ENCODE data around the gene CARD9. TPM values are rescaled to one million over a fixed set of nuclear protein-coding genes. Genes with fewer than 3 reads are reported as not detected.

Gene CARD9
- total RNA-seq, 2 donors from 2014 or later = 1.2 to 1.7 TPM

- H3K9me3 ChIP-seq = no peaks in the 10 kb centered on the region
- no peaks in the 10 kb centered on the region for H3K27me3 ChIP-seq
- peaks cover 9% of the 10 kb centered on the region for H3K4me1 ChIP-seq
- no peak for DNase-seq
- H3K36me3 ChIP-seq = no peaks in the 10 kb centered on the region
- intact Hi-C loops (cut with DNase I) = no loop called here
- H3K9ac ChIP-seq (ENCODE audit: low read depth in 2 of 2, low read length in 2 of 2) = no peak overlapping the region
- no peak for TF ChIP-seq CTCF (IDR thresholded peaks at IDR 0.05)
- H3K27ac ChIP-seq = peak overlapping the region; percentile 59
- H3K4me3 ChIP-seq = no peak overlapping the region
Measured at GRCh38 chr9:136361047-136361753, 12.3 kb downstream of the CARD9 start.

GRCh38 chr9:136359774-136360718 is 13.4 kb downstream of the CARD9 start:
- Histone ChIP-seq H3K9me3 (no peaks in the 10 kb centered on the region), H3K9ac (ENCODE audit: low read depth in 2 of 2, low read length in 2 of 2) (no peak overlapping the region), H3K27me3 (no peaks in the 10 kb centered on the region), H3K36me3 (no peaks in the 10 kb centered on the region), H3K4me1 (peaks cover 9% of the 10 kb centered on the region), H3K4me3 (no peak overlapping the region), H3K27ac (no peak overlapping the region)
- no peak for DNase-seq
- intact Hi-C loops (cut with DNase I) = no loop called here
- no peak for TF ChIP-seq CTCF (IDR thresholded peaks at IDR 0.05)

GRCh38 chr9:136358888-136359287 is 14.6 kb downstream of the CARD9 start:
- H3K9ac ChIP-seq (ENCODE audit: low read depth in 2 of 2, low read length in 2 of 2) = no peak overlapping the region
- no peaks in the 10 kb centered on the region for H3K27me3 ChIP-seq
- no peaks in the 10 kb centered on the region for H3K36me3 ChIP-seq
- TF ChIP-seq CTCF (IDR thresholded peaks at IDR 0.05) = no peak
- intact Hi-C loops (cut with DNase I) = no loop called here
- no peak overlapping the region for H3K27ac ChIP-seq
- H3K9me3 ChIP-seq = no peaks in the 10 kb centered on the region
- DNase-seq = no peak
- H3K4me1 ChIP-seq = peaks cover 6% of the 10 kb centered on the region
- H3K4me3 ChIP-seq = no peak overlapping the region

GRCh38 chr9:136358016-136358415 is 15.5 kb downstream of the CARD9 start:
- Histone ChIP-seq H3K9ac (ENCODE audit: low read depth in 2 of 2, low read length in 2 of 2) (no peak overlapping the region), H3K4me3 (no peak overlapping the region), H3K4me1 (peaks cover 5% of the 10 kb centered on the region), H3K9me3 (no peaks in the 10 kb centered on the region), H3K27ac (no peak overlapping the region), H3K27me3 (no peaks in the 10 kb centered on the region), H3K36me3 (no peaks in the 10 kb centered on the region)
- intact Hi-C loops (cut with DNase I) = no loop called here
- no peak for DNase-seq
- no peak for TF ChIP-seq CTCF (IDR thresholded peaks at IDR 0.05)

GRCh38 chr9:136357202-136357725 is 16.2 kb downstream of the CARD9 start:
- no peaks in the 10 kb centered on the region for H3K36me3 ChIP-seq
- no peak overlapping the region for H3K27ac ChIP-seq
- TF ChIP-seq CTCF (IDR thresholded peaks at IDR 0.05) = no peak
- no peak overlapping the region for H3K9ac ChIP-seq (ENCODE audit: low read depth in 2 of 2, low read length in 2 of 2)
- intact Hi-C loops (cut with DNase I) = no loop called here
- no peaks in the 10 kb centered on the region for H3K9me3 ChIP-seq
- no peak overlapping the region for H3K4me3 ChIP-seq
- no peaks in the 10 kb centered on the region for H3K27me3 ChIP-seq
- no peak for DNase-seq
- no peaks in the 10 kb centered on the region for H3K4me1 ChIP-seq
